Upper lobe of left lung (tissue), 6 donors: ENCODE measurements around the gene FRMPD4. TPM values are rescaled to one million over a fixed set of nuclear protein-coding genes. Genes with fewer than 3 reads are reported as not detected.

Experiments
- ATAC-seq, 2 donors: fragments of 200-7000 bp; cut with Tn5 transposase; one replicate each; pipeline ENCODE4 v1.9.1; 2022; ENCODE audit warnings: mild to moderate bottlenecking in 2 of 2, moderate library complexity in 2 of 2; ENCODE audit not compliant: low FRiP score in 2 of 2
- DNase-seq, 2 donors: peaks; one replicate each; pipeline ENCODE4 v3.0.0-alpha.2; 2019 to 2020
- H3K27ac ChIP-seq, 4 donors: fragments of 200-600 bp; sonication (generic); one replicate each; pipeline ENCODE4 v1.5.1; 2016 to 2019
- H3K27me3 ChIP-seq, 4 donors: fragments of 200-600 bp; sonication (generic); one replicate each; pipeline ENCODE4 v1.5.1; 2017 to 2019
- H3K36me3 ChIP-seq, 4 donors: fragments of 200-600 bp; sonication (generic); one replicate each; pipeline ENCODE4 v1.5.1; 2016 to 2019
- H3K4me1 ChIP-seq, 4 donors: fragments of 200-600 bp; sonication (generic); one replicate each; pipeline ENCODE4 v1.5.1; 2018 to 2019
- H3K4me3 ChIP-seq, 4 donors: fragments of 200-600 bp; sonication (generic); one replicate each; pipeline ENCODE4 v1.5.1; 2017 to 2019; ENCODE audit warnings: mild to moderate bottlenecking in 2 of 4, moderate library complexity in 1 of 4
- H3K9me3 ChIP-seq, 4 donors: fragments of 200-600 bp; sonication (generic); one replicate each; pipeline ENCODE4 v1.5.1; 2018 to 2019
- EP300 ChIP-seq, 4 donors: sonication (generic); formaldehyde crosslinking; IDR thresholded peaks; one replicate each; pipeline ENCODE4 v1.5.1; 2017; ENCODE audit warnings: antibody characterized with exemption in 4 of 4, control low read depth in 2 of 4
- POLR2A ChIP-seq, 4 donors: fragments of 450-650 bp; IDR thresholded peaks; one replicate each; pipeline ENCODE4 v1.5.1; 2016 to 2017; ENCODE audit warnings: antibody characterized with exemption in 4 of 4, mild to moderate bottlenecking in 2 of 4
- POLR2AphosphoS5 ChIP-seq, 2 donors: sonication (generic); formaldehyde crosslinking; IDR thresholded peaks; one replicate each; pipeline ENCODE4 v1.5.1; 2017; ENCODE audit warnings: antibody characterized with exemption in 2 of 2
- WGBS, 2 donors: methylation state at CpG; one replicate each; pipeline ENCODE4 v1.1.5; 2017 to 2018; 5-methylcytosine and 5-hydroxymethylcytosine counted together
- total RNA-seq, 6 donors: library from RNA; depleted of rRNA in 4 of 6; stranded (reverse); fragments of >200 nt in 4 of 6; gene quantifications; one replicate each; pipeline versions ENCODE4 v1.1.0 to v1.2.1, GENCODE V29; 2016 to 2021
- TF ChIP-seq, protein P1 (sequence below), 6 experiments: fragments of 450-650 bp in 4 of 6; fragments of 200-600 bp in 2 of 6; sonication (generic) in 2 of 6; IDR thresholded peaks; one replicate each; pipeline ENCODE4 v1.5.1; 2016 to 2019; ENCODE audit warnings: antibody characterized with exemption in 6 of 6
- donor health status: DM: no; HTN: no; CAD: no; lungs with moderate emphysema.
- donor health status: DM: no; HTN: yes; CAD: no; lungs with severe emphysema.

FRMPD4 gene
- total RNA-seq, 6 donors from 2014 or later, result 0.03 to 0.15 (median 0.10) TPM; not detected in 2

DNA sequence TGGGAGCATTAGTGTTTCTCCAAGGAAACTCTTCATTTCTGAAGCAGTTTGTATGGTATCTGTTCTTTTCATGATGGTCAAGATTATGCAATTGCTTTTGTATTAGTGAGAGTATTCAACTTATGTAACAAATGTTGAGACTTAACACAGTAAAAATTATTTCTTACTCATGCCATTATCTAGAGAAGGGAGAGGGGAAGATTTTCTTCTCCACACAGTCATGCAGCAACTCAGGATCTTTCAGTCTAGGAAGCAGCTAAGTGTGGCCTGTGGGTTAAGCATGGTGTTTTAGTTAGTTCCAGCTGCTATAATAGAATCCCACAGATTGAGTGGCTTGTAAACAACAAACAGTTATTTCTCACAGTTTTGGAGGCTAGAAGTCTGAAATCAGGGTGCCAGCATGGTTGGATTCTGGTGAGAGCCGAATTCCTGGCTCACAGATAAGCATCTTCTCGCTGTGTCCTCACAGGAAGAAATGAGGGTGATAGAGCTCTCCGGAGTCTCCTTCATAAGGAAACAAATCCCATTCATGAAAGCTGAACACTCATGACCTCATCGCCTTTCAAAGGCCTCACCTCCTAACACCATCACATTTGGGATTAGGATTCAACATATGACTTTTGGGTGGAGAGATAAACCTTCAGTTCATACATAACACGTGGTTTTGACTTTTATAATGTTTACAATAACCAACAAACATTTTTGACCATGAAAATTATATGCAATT lies 101.2 kb downstream of the FRMPD4 start:
- Histone ChIP-seq H3K4me3 (no peak overlapping the region), H3K27ac (no peak overlapping the region), H3K27me3 (no peaks in the 10 kb centered on the region), H3K9me3 (no peaks in the 10 kb centered on the region), H3K4me1 (no peaks in the 10 kb centered on the region), H3K36me3 (no peaks in the 10 kb centered on the region)
- no peak for ATAC-seq
- TF ChIP-seq, protein P1, sequence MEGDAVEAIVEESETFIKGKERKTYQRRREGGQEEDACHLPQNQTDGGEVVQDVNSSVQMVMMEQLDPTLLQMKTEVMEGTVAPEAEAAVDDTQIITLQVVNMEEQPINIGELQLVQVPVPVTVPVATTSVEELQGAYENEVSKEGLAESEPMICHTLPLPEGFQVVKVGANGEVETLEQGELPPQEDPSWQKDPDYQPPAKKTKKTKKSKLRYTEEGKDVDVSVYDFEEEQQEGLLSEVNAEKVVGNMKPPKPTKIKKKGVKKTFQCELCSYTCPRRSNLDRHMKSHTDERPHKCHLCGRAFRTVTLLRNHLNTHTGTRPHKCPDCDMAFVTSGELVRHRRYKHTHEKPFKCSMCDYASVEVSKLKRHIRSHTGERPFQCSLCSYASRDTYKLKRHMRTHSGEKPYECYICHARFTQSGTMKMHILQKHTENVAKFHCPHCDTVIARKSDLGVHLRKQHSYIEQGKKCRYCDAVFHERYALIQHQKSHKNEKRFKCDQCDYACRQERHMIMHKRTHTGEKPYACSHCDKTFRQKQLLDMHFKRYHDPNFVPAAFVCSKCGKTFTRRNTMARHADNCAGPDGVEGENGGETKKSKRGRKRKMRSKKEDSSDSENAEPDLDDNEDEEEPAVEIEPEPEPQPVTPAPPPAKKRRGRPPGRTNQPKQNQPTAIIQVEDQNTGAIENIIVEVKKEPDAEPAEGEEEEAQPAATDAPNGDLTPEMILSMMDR (IDR thresholded peaks at IDR 0.05), result no peak
- TF ChIP-seq POLR2AphosphoS5 (IDR thresholded peaks at IDR 0.05) (no peak), POLR2A (IDR thresholded peaks at IDR 0.05) (no peak), EP300 (IDR thresholded peaks at IDR 0.05) (no peak)
- DNase-seq, result no peak
- 66 to 79% methylated on average over 2 to 5 of the region's 5 CpGs for WGBS, 2 donors

DNA sequence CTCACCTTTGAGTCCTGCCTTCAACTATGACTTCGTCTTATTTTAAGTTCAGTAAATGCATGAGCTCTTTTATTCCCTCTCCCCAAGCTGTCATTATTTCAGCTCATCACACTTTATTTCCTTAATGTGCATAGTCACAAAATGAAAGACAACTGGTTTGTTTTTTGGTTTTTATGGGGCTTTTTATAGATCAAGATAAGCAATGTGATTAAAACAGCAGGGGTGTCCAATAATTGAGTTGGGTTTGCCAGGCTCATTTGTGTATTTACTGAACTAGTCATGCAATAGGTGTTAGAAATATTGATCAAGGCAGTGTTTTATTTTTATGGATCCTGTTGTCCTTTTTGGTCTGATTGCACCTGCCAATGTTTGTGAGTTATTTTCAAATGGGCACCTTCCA lies 102.2 kb downstream of the FRMPD4 start:
- ATAC-seq (no peak), DNase-seq (no peak)
- Histone ChIP-seq H3K4me1 (no peaks in the 10 kb centered on the region), H3K27ac (no peak overlapping the region), H3K4me3 (no peak overlapping the region), H3K36me3 (no peaks in the 10 kb centered on the region), H3K27me3 (no peaks in the 10 kb centered on the region), H3K9me3 (no peaks in the 10 kb centered on the region)
- TF ChIP-seq, protein P1 (IDR thresholded peaks at IDR 0.05), result no peak
- TF ChIP-seq POLR2A (IDR thresholded peaks at IDR 0.05) (no peak), EP300 (IDR thresholded peaks at IDR 0.05) (no peak), POLR2AphosphoS5 (IDR thresholded peaks at IDR 0.05) (no peak)
- 65 to 94% methylated on average over 1 of the region's 1 CpG for WGBS, 2 donors

DNA sequence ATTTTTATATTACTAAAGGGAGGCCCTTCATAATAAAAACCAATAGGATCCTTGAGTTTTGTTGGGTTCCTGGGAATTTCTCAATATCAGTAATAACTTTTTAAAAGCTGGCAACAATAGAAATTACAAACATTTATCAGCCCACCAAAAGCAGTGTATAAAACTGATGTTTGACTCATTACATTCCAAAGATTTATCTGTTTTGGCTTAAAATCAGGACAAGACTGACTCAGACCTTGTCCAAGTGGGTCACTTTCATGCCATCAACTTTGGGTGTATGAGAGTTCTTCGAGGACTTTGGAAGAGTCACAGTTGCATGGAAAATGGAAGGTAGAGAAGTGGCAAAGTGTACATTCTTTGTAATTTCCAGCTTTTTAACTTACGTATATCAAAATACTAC lies 102.8 kb downstream of the FRMPD4 start:
- no peak overlapping the region for H3K27ac ChIP-seq
- no peaks in the 10 kb centered on the region for H3K9me3 ChIP-seq
- no peak overlapping the region for H3K4me3 ChIP-seq
- H3K4me1 ChIP-seq, result no peaks in the 10 kb centered on the region
- no peak for ATAC-seq
- H3K36me3 ChIP-seq, result no peaks in the 10 kb centered on the region
- H3K27me3 ChIP-seq, result no peaks in the 10 kb centered on the region
- 80 to 83% methylated on average over 2 of the region's 2 CpGs for WGBS, 2 donors
- no peak for DNase-seq
- TF ChIP-seq, protein P1 (IDR thresholded peaks at IDR 0.05), result no peak
- TF ChIP-seq POLR2A (IDR thresholded peaks at IDR 0.05), result no peak
- TF ChIP-seq POLR2AphosphoS5 (IDR thresholded peaks at IDR 0.05), result no peak
- no peak for TF ChIP-seq EP300 (IDR thresholded peaks at IDR 0.05)

DNA sequence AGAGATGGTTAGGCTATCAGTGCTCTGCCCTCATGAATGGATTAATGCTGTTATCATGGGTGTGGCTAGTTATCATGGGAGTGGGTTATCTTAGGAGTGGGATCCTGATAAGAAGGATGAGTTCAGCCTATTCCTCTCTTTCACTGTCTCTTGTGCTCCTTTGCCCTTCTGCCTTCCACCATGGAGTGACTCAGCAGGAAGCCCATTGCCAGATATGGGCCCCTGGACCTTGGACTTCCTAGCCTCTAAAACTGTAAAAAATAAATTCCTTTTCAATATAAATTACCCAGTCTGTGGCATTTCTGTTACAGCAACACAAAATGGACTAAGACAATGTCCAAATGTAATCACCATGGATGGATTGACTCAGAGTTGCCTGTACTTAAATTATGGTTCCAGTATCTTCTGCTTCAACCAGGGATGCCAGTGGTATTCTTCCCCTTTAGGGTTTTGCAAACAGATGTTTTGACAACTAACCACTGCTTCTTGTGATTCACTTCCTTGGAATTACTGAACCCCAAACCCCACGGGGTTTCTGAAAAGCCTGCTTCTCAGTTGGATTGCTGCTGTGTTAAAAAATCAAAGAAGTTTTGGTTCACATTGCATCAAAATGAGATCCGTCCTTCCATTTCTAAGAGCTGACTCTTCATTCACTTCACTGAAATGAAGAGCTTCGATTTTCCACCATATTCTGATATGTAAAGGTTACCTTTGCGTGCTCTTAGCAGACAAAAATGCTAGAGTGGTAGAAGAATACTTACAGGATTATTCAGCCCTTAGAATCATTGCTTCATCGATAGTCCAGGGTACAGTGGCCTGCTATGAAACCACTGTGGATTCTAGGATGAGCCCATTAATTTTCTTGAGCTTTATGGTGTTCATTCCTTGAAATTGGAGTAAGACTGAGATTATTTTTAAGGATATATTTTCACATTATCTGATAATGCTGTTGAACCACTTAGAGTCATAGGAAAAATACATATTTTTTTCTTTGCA lies 107.7 kb downstream of the FRMPD4 start:
- Histone ChIP-seq H3K36me3 (no peaks in the 10 kb centered on the region), H3K27ac (no peak overlapping the region), H3K9me3 (no peaks in the 10 kb centered on the region), H3K27me3 (no peaks in the 10 kb centered on the region), H3K4me1 (no peaks in the 10 kb centered on the region), H3K4me3 (no peak overlapping the region)
- TF ChIP-seq, protein P1 (IDR thresholded peaks at IDR 0.05), result no peak
- no peak for TF ChIP-seq POLR2A (IDR thresholded peaks at IDR 0.05)
- TF ChIP-seq POLR2AphosphoS5 (IDR thresholded peaks at IDR 0.05), result no peak
- TF ChIP-seq EP300 (IDR thresholded peaks at IDR 0.05), result no peak
- ATAC-seq, result no peak
- no peak for DNase-seq
- WGBS, 2 donors, result 73 to 84% methylated on average over 5 of the region's 5 CpGs
